ENCODE data around the gene MYO5A.
"Not testable (repeated sequence)": the region's sequence is repeated elsewhere in the genome, so short reads cannot be mapped to it uniquely, and the experiment has no call there.

MYO5A gene

DNA sequence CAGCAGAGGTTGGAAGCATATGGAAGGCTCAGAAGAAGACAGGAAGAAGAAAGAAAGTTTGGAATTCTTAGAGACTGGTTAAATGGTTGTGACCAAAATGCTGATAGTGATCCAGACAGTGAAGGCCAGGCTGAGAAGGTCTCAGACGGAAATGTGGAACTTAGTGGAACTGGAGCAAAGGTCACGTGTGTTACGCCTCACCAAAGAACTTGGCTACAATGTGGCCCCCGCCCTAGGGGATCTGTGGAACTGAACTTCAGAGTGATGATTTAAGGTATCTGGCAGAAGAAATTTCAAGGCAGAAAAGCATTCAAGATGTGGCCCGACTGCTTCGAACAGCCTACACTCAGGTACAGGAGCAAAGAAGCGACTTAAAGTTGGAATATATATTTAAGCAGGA, 83.1 kb downstream of the MYO5A start:
- TF ChIP-seq ZNF221 (tag by site-specific recombination; IDR thresholded peaks at IDR 0.05; ENCODE audit: borderline replicate concordance) (no peak), ZBTB21 (tag by site-specific recombination; IDR thresholded peaks at IDR 0.05) (no peak), ZNF335 (tag by site-specific recombination; conservative IDR thresholded peaks at IDR 0.05) (no peak), GLIS1 (tag by site-specific recombination; IDR thresholded peaks at IDR 0.05) (no peak), ZNF416 (tag by site-specific recombination; IDR thresholded peaks at IDR 0.05) (no peak), OVOL3 (tag by site-specific recombination; IDR thresholded peaks at IDR 0.05) (no peak), ZNF654 (tag by site-specific recombination; IDR thresholded peaks at IDR 0.05; ENCODE audit: low read depth) (no peak), CTCF (tag by site-specific recombination; IDR thresholded peaks at IDR 0.05) (no peak), KLF10 (tag by site-specific recombination; IDR thresholded peaks at IDR 0.05) (no peak), ZEB2 (tag by site-specific recombination; IDR thresholded peaks at IDR 0.05) (no peak), EGR2 (tag by site-specific recombination; IDR thresholded peaks at IDR 0.05; ENCODE audit: low read depth) (no peak), ZNF658 (tag by site-specific recombination; IDR thresholded peaks at IDR 0.05) (no peak), ZNF473 (tag by site-specific recombination; IDR thresholded peaks at IDR 0.05) (no peak), ZNF114 (tag by site-specific recombination; IDR thresholded peaks at IDR 0.05) (no peak), ZNF704 (tag by site-specific recombination; IDR thresholded peaks at IDR 0.05) (no peak), ZNF560 (tag by site-specific recombination; IDR thresholded peaks at IDR 0.05; ENCODE audit: borderline replicate concordance) (no peak)
- TF ChIP-seq, protein P1, sequence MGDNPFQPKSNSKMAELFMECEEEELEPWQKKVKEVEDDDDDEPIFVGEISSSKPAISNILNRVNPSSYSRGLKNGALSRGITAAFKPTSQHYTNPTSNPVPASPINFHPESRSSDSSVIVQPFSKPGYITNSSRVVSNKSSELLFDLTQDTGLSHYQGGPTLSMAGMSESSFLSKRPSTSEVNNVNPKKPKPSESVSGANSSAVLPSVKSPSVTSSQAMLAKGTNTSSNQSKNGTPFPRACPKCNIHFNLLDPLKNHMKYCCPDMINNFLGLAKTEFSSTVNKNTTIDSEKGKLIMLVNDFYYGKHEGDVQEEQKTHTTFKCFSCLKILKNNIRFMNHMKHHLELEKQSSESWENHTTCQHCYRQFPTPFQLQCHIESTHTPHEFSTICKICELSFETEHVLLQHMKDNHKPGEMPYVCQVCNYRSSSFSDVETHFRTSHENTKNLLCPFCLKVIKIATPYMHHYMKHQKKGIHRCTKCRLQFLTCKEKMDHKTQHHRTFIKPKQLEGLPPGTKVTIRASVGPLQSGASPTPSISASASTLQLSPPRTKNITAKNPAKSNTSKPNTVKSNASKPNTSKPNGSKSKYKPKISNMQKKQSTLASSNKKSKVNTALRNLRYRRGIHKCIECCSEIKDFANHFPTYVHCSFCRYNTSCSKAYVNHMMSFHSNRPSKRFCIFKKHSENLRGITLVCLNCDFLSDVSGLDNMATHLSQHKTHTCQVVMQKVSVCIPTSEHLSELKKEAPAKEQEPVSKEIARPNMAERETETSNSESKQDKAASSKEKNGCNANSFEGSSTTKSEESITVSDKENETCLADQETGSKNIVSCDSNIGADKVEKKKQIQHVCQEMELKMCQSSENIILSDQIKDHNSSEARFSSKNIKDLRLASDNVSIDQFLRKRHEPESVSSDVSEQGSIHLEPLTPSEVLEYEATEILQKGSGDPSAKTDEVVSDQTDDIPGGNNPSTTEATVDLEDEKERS (tag by site-specific recombination; IDR thresholded peaks at IDR 0.05), result no peak
- TF ChIP-seq, protein P2, sequence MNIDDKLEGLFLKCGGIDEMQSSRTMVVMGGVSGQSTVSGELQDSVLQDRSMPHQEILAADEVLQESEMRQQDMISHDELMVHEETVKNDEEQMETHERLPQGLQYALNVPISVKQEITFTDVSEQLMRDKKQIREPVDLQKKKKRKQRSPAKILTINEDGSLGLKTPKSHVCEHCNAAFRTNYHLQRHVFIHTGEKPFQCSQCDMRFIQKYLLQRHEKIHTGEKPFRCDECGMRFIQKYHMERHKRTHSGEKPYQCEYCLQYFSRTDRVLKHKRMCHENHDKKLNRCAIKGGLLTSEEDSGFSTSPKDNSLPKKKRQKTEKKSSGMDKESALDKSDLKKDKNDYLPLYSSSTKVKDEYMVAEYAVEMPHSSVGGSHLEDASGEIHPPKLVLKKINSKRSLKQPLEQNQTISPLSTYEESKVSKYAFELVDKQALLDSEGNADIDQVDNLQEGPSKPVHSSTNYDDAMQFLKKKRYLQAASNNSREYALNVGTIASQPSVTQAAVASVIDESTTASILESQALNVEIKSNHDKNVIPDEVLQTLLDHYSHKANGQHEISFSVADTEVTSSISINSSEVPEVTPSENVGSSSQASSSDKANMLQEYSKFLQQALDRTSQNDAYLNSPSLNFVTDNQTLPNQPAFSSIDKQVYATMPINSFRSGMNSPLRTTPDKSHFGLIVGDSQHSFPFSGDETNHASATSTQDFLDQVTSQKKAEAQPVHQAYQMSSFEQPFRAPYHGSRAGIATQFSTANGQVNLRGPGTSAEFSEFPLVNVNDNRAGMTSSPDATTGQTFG (tag by site-specific recombination; IDR thresholded peaks at IDR 0.05; ENCODE audit: borderline replicate concordance), result no peak
- Histone ChIP-seq H3K27ac (ENCODE audit: extremely low read depth, low read depth, low read length) (no peak overlapping the region), H3K4me1 (ENCODE audit: control insufficient read depth, insufficient read depth, low read length) (no peaks in the 10 kb centered on the region), H3K36me3 (ENCODE audit: control insufficient read depth in 2 of 2, insufficient read depth in 1 of 2, low read length in 2 of 2) (no peaks in the 10 kb centered on the region), H3K4me3 (ENCODE audit: low read depth, low read length) (no peak overlapping the region), H3K9me3 (ENCODE audit: control insufficient read depth, insufficient read depth, low read depth, low read length) (no peaks in the 10 kb centered on the region)
- ChIA-PET CTCF (no interaction called here), POLR2A (no interaction called here)

GRCh38 chr15:52443205-52443604, 85.5 kb downstream of the MYO5A start:
- H3K4me3 ChIP-seq (ENCODE audit: low read depth, low read length); H3K9me3 ChIP-seq (ENCODE audit: control insufficient read depth, insufficient read depth, low read depth, low read length); H3K27ac ChIP-seq (ENCODE audit: extremely low read depth, low read depth, low read length); H3K36me3 ChIP-seq (ENCODE audit: control insufficient read depth in 2 of 2, insufficient read depth in 1 of 2, low read length in 2 of 2); H3K4me1 ChIP-seq (ENCODE audit: control insufficient read depth, insufficient read depth, low read length); POLR2A ChIA-PET: not testable (repeated sequence)
- CTCF ChIA-PET, result interaction anchor here (1.1 kb wide), 1 partner anchor 10 kb away, joined by 3 read pairs; no protein-coding TSS in a partner anchor

Measured in HEK293 (cell line).